NCI-H2171 treated with DMSO at 0.1 percent for 48 hours (cell line): ENCODE measurements around the gene GNAT2.
A peak's percentile ranks its signal among the peaks of the same experiment; 100 is the strongest.

Source experiments
- DNase-seq: peaks from one replicate; lab custom pipeline; 2025; lab: John Stamatoyannopoulos, UW

GNAT2 gene

DNA sequence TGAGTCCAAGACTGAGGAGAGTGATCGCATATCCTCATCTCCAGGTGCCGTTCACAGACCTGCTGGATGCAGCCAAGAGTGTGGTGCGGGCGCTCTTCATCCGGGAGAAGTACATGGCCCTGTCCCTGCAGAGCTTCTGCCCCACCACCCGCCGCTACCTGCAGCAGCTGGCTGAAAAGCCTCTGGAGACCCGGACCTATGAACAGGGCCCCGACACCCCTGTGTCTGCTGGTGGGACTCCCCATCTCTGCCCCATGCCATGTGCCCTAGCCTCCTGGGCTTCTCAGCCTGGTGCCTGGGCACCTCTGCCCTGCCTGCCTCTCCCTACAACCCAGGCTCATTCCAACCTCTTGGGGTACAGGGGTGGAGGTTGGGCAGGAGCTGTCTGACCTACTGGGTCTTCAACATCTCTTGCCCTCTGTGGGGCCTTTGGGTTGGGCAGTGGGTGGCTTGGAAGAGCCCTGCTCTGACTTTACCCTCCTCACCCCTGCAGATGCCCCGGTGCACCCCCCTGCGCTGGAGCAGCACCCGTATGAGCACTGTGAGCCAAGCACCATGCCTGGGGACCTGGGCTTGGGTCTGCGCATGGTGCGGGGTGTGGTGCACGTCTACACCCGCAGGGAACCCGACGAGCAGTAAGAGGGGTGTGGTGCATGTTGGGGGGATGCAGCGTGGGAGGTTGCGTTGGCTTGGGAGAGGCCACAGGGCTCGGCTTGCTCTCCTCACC lies 7.4 kb upstream of the GNAT2 start:
- DNase-seq = no peak

DNA sequence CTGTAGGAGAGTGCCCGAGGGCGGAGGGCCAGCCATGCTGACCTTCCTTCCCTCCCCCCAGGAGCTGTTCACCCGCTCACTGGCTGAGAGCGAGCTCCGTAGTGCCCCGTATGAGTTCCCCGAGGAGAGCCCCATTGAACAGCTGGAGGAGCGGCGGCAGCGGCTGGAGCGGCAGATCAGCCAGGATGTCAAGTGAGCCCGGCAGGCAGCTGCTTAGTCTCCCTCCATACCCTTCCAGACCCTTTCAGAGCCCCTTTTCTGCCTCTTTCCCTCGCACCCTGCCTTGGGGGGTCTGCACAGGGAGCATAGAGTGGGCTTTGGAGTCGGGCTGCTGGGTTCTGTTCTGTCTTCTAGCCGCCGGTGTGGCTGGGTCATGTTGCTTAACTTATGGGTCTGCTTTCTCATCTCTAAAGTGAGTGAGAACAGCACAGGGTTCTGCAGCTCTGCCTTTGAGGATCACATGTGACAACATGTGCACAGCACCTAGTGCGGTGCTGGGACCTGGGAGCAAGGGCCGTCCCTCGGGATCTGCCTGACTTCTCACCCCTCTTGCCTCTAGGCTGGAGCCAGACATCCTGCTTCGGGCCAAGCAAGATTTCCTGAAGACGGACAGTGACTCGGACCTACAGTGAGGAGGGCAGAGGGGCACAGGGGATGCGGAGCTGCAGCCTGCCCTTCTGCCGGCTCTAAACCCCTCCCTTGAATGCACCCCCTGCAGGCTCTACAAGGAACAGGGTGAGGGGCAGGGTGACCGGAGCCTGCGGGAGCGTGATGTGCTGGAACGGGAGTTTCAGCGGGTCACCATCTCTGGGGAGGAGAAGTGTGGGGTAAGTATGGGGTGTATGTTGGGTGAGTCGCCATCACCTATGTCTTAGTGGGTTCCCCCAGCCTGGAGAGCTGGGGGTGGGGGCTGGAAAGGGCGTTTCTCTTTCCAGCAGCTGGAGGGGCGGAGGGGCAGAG lies 6.5 kb upstream of the GNAT2 start:
- DNase-seq = peak; percentile 57

DNA sequence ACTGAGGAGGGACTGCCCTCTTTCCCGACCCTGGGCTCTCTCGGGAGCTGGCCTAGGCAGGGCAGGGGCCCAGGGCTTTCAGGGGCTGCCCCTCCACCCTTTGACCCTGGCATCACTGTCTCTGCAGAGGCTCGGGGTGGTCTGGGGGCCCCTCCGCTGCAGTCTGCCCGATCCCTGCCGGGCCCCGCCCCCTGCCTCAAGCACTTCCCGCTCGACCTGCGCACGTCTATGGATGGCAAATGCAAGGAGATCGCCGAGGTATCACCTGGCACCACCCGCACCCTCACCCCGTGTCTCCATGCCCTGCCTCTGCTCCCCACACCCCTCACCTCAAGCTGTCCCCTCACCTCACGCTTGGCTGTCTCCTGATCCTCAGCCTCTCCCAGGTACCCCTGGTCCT lies 5.8 kb upstream of the GNAT2 start:
- no peak for DNase-seq

DNA sequence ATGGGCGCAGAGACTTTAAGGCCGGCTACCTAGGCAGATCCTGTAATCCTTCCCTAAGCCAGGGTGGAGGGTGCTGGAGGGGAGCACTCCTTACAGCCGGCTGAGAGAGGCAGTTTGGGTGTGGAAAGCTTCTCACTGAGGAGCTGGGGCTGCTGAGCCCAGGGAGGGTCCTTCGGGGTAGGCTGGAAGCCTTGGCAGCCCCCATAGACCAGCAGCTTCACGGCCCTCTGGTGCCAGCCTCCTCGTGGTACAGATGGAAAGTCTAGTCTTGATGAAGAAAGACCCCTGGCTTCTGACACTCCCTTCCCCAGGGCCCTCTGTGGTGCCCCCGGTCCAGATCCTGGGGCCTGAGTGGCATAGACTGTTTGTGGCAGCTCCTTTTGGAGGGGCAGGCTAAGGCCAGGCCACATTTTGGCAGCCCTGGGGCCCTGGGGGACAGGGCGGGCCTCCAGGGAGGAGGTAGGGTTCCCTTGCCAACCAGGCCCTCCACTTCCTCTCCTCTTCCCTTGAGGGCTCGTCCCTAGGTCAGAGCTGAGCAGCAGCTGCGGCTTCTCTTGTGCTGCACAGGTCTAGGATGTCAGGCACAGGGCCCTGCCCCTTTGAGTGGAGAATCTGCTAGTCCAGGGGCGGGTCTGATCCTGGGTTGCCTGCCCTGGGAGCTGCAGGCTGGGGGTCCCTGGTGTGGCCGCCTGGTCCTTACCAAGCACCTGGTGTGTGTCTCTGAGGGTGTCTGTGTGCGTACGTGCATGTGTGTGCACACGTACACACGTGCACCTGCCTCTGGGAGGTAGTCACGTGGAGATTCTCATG lies 5.0 kb upstream of the GNAT2 start:
- peak; percentile 72 for DNase-seq

DNA sequence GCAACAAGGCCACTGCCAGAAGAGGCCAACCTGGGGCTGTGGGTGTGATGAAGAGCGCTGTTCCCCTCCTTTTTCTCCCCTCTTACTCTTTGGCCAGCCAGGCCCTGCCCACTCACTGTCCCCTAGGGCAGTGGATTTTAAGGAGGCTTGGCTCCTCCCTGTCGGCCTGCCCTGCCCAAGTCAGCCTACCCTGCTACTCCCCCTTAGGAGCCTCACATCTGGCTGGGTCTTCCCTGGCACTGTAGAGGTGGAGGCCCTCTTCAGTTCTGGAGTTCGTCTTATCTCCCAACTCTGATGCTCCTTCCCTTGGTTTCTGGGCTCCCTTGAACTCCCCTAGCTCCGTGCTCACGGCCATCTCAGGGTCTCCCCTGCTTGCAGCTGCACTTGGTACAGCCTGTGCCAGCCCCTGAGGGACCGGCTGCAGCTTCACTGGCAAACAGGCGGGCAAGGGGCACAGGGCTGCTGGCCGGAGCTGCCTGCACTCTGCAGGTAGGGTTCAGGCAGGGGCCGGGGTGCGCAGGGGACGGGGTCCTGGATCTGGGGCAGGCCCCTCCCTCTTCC lies 4.3 kb upstream of the GNAT2 start:
- DNase-seq = no peak

DNA sequence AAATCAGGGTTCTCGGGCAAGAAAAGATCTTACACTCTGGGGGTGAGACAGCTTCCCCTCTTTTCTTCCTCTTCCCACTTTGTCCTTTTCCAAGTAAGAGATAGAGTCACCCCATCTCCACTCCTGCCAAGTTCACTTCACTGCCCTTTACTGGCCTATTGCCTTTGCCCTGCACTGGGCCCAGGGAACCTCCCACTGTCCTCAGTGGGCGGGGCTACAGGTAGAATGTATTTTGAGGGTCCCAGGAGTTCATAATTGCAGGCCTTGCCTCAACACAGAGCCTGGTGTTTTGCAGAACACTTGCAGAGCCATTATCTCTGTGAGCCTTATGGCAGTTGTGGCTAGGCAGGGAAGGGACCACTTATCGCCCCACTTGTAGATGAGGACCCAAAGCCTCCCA lies 3.5 kb upstream of the GNAT2 start:
- no peak for DNase-seq

DNA sequence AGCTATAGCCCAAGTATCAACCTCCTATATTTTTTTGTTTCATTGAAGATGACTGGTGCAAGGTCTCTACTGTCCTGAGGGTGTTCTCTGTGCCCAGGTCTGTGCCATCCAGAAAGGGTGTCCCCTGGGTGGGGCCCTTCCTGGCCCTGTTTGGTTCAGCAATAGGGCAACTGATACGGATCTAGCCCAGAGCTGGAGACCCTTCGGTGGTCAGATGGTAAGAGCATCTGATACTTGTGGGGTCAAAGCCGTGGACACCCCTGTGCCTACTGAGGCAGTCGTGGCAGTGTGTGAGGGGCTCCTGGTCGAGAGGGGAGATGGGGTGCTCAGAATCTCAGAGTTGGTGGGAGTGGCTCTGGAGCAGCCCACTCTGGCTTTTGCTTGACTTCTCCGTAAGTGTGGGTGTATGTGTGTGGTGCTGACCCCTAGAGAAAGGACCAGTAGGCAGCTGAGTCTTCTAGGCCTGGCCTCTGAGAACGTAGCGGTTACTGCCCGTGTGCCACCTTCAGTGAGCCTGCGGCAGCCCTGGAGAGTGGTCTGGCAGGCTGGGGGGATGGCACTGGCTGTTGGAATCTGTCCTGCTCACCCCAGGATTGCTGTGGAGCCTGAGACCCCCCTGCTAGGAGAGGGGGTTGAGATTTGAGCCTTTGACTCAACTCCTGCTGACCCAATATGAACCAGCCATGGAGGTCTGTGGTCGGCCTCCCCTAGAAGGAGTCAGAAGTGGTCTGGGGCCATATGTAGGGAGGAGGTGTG lies 2.9 kb upstream of the GNAT2 start:
- no peak for DNase-seq

DNA sequence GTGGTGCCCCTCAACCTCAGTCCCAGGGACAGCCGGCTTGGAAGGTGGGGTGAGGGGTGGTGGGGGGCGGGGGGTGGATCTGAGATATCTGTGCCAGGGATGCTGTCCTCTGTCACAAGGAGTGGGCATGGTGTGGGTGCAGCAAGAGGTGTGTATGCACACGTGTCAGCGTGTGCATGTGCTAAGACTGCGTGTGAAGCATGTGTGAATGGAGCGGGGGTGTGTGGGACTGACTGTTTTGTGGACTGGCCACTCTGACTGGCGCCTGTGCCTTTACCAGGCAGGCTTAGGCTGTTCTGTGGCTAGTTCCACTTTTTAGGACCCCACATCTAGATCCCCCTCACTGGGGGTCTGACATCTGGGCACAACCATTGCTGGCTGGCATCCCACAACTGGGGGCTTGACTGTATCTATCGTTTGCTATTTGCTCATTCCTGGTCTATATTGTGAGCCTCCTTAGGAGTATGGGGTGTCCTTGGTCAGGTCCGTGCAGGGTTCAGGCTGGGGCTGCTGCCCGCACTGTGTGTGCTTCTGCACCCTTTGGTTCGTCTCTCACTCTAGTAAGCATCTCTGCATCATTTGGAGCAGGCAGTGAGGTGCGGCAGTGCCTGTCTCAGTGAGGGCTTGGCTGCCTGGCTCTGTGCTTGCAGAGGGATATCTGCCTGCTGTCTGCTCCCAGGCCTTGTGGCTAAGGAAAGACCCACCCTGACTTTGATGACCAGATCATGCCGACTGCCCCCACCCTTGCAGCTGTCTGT lies 2.1 kb upstream of the GNAT2 start:
- no peak for DNase-seq

DNA sequence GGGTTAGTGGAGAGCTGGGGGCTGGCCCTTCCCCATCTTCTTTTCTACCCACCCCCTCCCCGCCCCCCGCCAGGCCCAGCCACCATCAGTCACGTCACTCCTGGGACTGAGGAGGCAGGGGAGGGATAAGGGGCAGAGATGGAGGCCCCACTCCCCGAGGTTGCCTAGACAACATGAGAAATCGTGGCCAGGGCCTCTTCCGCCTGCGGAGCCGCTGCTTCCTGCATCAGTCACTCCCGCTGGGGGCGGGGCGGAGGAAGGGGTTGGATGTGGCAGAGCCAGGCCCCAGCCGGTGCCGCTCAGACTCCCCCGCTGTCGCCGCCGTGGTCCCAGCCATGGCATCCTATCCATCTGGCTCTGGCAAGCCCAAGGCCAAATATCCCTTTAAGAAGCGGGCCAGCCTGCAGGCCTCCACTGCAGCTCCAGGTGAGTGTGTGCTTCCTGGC lies 1.4 kb upstream of the GNAT2 start:
- DNase-seq = peak; percentile 93

DNA sequence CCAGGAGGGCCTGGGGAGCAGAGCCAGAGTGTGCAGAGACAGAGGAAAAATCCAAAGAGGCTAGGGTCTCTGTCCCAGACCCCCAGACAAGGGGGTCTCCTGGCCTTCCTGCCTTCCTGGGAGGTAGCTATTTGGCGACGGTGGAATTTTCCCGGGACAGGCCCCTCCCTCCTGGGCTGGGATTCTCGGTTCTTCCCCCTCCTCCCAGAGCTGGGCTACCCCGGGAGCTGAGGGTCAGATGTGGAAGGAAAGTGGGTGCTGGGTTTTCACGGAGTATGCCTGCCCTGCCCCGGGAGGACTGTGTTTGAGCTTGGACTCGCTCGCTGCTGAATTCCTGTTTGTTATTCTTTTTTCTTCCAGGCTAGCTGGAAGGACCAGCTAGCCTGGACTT lies 980 bp upstream of the GNAT2 start:
- DNase-seq = no peak

DNA sequence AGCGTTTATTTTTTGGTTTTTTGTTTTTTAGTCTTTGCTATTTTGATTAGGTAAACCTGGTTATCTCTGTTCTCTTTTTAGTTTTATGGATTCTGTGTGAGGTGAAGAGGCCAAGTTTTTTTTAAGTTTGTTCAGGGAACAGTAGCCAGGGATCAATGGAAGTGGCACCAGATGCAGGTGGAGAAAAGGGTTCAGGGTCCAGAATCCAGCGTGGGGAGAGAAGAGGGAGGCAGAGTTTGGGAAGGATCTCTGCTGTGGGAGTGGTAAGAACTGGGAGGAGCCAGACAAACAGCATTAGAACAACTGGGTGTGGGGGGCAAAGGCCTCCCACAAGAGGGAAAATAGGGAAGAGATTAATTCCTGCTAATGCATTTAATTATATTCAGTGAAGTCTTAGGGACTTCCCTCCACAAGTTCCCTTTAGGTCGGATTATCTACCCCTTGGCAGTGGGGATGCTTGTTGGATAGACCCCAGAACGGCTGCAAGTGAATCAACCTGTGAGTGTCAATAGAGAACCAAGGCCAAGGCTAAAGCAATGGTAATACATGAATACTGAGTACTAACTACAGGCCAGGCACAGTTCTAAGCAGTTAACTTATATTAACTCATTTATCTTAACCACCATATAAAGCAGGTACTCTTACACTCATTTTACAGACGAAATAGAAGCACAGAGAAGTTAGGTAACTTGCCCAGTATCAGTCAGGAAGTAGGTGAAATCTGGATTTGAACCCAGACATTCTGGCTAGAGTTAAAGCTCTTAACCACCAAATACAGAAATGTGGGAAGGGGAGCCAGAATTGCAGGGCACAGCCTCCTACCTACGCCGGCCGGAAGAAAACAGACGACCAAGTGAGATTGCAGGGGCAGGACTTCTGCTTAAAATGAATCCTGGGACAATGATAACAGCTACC lies 498 bp downstream of the GNAT2 start:
- no peak for DNase-seq

DNA sequence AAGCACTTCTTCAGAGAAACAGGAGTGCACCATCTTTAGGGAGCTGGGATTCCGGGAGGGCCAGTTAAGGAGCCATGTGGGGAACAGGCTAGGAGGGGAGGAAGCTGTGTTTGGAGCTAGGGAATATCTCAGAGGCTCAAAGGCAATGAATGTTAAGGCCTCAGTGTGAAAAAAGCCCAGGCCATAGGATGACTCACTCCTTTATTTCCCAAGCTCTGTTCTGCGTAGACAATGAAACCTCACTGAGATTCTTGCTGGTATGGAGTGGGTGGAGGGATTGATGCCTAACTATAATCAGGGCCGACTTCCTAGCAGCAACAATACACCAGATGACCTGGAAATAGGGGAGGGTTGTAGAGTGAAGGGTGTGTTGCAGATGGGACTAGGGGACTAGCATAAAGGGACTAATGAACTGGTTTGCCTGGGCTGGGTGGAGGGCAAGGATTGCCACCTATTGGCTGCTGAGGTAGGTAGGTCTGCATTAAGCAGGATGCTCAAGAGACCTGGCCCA lies 2.1 kb downstream of the GNAT2 start:
- no peak for DNase-seq

DNA sequence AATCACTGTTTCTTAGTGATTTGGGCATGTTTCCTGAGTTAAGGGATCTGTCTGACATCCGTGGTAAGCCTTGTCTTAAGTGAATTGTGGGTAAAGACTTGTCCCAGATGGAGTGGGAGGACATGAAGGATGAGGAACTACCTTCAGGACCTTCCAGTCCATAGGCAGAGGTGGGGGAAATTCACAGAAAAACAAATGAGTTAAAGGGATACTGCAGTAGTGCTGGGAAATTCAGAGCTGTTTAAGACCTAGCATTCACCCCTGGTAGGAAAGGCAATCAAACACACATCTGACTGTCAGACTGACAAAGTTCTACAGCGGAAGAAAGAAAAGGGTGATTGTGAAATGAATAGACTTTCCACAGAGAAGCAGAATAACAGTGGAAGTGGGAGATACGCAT lies 3.0 kb downstream of the GNAT2 start:
- no peak for DNase-seq

DNA sequence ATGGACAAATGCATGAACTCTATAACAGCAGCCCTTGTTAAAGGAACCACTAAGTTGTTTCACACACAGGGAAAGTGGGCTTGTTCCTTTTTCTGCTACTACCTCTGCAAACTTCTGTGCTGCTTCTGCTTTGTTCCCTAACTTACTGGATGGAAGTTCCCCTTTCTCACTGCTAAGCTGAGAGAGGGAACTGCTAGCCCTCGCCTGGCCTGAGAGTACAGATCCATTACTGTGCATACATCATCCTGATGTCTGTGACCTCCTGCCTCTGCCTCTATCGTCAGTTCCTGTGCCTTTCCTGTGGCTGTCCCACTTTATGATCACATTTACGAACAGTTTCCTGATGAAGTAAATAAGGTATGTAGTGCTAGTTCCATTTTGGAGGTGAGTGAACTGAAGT lies 3.5 kb downstream of the GNAT2 start:
- DNase-seq = no peak

DNA sequence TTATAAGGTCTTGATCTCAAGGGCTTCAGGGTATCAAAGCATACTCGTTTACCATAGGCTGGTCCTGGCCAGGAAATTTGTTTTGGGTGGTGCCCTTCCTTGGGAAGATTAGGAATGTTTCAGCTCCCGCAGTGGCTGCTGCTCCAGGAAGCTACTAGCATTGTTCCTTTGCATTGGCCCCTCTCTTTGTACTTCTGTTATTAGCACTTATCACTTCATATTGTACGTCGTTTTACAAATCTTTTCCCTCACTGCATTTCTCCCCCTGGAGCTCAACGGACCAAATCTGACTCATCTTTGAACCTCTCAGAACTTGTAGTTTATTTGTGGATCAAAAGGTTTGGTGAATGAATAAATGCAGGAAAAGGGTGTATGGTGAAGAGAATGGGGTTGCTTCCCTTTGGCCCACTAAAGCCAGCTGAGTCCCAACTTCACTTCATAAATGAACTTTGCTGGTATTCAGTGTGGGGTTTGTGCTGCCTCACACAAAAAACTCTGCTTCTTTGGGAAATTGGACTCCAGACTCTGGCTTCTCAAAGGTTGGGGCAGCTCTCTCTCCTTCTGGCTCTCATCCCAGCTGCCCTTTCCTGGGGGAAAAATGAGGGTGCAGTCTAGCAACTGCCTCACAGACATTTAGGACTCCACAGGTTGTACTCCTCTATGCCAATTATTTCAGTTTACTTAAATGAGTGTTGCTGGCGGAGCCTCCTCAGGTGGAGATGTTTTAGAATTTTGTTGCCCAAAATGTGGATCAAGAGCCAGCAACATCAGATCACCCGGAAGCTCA lies 5.9 kb downstream of the GNAT2 start:
- DNase-seq = no peak

DNA sequence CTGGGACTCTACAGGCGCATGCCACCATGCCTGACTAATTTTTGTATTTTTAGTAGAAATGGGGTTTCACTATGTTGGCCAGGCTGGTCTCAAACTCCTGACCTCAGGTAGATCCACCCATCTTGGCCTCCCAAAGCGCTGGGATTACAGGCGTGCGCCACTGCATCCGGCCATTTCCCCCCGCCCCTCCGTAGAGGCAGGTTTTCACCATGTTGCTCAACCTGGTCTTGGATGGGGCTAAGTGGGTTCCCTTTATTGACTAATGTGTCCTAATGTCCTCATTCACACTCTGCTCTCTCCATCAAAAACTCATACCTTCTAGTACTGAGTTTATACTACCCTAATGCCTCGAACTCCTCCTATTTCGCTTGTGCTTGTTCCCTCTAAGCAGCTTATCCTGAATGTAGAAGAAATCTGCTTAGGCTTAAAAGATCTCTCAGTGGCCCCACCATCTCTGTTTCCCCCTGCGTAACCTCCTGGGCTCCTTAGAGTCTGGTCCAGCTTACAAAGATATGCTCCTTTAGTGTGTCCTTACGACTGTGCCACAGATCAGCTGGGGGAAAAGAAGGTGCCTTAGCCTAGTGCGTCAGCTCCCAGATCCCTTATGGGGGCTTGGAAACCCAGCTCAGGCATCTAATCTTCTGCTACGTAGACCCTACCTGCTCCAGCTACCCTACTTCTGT lies 8.0 kb downstream of the GNAT2 start:
- no peak for DNase-seq

DNA sequence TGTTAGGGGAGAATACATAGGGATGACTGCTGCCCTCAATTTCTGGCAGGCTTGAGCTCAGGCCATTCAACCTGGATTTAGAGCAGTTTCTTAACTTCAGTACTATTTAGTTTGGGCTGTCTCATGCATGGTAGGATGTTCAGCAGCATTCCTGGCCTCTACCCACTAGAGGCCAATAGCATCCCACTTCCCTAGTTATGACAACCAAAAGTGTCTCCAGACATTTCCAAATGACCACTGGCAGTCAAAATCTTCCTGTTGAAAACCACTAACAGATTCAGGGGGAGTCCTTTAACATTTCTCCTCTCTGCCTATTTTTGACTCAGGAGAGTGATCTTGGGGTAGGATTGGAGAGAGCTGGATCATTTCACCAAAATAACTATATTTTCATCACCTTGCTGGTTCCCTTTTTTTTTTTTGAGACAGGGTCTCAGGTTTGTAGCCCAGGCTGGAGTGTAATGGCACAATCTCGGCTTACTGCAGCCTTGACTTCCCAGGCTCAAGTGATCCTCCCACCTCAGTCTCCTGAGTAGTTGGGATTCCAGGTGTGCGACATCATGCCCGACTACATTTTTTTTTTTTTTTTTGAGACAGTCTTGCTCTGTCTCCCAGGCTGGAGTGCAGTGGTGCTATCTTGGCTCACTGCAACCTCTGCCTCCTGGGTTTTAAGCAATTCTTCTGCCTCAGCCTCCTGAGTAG lies 8.7 kb downstream of the GNAT2 start:
- no peak for DNase-seq
